WTC11 (cell line): ENCODE data around the gene ZCCHC14.

ENCODE experiments used
- TF ChIP-seq, protein P1 (sequence below): fragments of 200-600 bp; IDR thresholded peaks from 2 replicates; pipeline ENCODE4 v1.8.0; 2022; ENCODE audit warnings: antibody characterized with exemption
- TF ChIP-seq, protein P2 (sequence below): sonication (generic); formaldehyde crosslinking; conservative IDR thresholded peaks from 2 replicates; pipeline ENCODE4 v1.8.1; 2022; ENCODE audit warnings: mild to moderate bottlenecking, missing genetic modification reagents
- TF ChIP-seq, protein P3 (sequence below): sonication (generic); formaldehyde crosslinking; IDR thresholded peaks from 2 replicates; pipeline ENCODE4 v1.8.0; 2022; ENCODE audit warnings: mild to moderate bottlenecking, missing genetic modification reagents

DNA sequence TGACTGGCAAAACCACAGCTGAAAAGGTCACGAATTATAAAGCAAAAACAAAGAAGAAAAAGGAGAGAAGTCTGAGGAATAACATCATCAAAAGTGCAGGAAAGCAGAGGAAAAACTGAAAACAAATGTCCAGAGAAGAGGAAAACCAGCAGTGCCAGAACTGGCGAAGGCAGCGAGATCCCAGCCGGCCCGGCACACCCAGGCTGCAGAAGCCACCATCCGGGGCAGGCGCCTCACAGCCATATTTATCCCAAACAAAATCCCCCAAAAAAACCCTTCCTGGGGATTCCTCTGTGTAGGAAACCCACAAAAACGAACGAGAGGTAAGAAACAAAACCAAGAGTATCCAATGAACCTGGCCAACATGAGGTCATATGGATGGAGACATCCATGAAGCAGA lies 10.6 kb downstream of the ZCCHC14 start:
- TF ChIP-seq, protein P1, sequence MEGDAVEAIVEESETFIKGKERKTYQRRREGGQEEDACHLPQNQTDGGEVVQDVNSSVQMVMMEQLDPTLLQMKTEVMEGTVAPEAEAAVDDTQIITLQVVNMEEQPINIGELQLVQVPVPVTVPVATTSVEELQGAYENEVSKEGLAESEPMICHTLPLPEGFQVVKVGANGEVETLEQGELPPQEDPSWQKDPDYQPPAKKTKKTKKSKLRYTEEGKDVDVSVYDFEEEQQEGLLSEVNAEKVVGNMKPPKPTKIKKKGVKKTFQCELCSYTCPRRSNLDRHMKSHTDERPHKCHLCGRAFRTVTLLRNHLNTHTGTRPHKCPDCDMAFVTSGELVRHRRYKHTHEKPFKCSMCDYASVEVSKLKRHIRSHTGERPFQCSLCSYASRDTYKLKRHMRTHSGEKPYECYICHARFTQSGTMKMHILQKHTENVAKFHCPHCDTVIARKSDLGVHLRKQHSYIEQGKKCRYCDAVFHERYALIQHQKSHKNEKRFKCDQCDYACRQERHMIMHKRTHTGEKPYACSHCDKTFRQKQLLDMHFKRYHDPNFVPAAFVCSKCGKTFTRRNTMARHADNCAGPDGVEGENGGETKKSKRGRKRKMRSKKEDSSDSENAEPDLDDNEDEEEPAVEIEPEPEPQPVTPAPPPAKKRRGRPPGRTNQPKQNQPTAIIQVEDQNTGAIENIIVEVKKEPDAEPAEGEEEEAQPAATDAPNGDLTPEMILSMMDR = no peak
- TF ChIP-seq, protein P2, sequence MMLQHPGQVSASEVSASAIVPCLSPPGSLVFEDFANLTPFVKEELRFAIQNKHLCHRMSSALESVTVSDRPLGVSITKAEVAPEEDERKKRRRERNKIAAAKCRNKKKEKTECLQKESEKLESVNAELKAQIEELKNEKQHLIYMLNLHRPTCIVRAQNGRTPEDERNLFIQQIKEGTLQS (CRISPR knock-in tag) = no peak
- TF ChIP-seq, protein P3, sequence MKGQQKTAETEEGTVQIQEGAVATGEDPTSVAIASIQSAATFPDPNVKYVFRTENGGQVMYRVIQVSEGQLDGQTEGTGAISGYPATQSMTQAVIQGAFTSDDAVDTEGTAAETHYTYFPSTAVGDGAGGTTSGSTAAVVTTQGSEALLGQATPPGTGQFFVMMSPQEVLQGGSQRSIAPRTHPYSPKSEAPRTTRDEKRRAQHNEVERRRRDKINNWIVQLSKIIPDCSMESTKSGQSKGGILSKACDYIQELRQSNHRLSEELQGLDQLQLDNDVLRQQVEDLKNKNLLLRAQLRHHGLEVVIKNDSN = no peak
